ENCODE measurements around the gene ADAMTSL1. TPM values are rescaled to one million over a fixed set of nuclear protein-coding genes. Genes with fewer than 3 reads are reported as not detected.

Gene ADAMTSL1
- polyA plus RNA-seq, 6 donors from 2014 or later, result not detected

- H3K27ac Mint-ChIP-seq, result no peak overlapping the region
- H3K9me3 Mint-ChIP-seq, result peaks cover 1 to 13% (median 5%) of the 10 kb centered on the region in 7 donors
- no peak for ATAC-seq (ENCODE audit: low read depth in 2 of 2)
Measured at GRCh38 chr9:18890372-18890771, 416.4 kb downstream of the ADAMTSL1 start.

GRCh38 chr9:18891946-18892670 lies 418.2 kb downstream of the ADAMTSL1 start:
- Mint-ChIP-seq H3K4me3 (no peak overlapping the region), H3K4me1 (no peaks in the 10 kb centered on the region), H3K27ac (no peak overlapping the region), H3K9me3 (peaks cover 8 to 23% (median 12%) of the 10 kb centered on the region in 7 donors), H3K27me3 (peaks cover 0 to 8% (median 8%) of the 10 kb centered on the region in 3 donors), H3K36me3 (peaks cover 0 to 6% of the 10 kb centered on the region in 2 donors)
- ATAC-seq (ENCODE audit: low read depth in 2 of 2) (no peak), DNase-seq (no peak)

More at GRCh38 chr9:18890372-18890771, 416.4 kb downstream of the ADAMTSL1 start:
- no peak for DNase-seq
- peaks cover 0 to 8% (median 8%) of the 10 kb centered on the region in 3 donors for H3K27me3 Mint-ChIP-seq
- no peak overlapping the region for H3K4me3 Mint-ChIP-seq
- H3K4me1 Mint-ChIP-seq, result no peaks in the 10 kb centered on the region
- peaks cover 0 to 6% of the 10 kb centered on the region in 2 donors for H3K36me3 Mint-ChIP-seq

GRCh38 chr9:18893046-18893445 lies 419.1 kb downstream of the ADAMTSL1 start:
- peaks cover 8 to 24% (median 12%) of the 10 kb centered on the region in 7 donors for H3K9me3 Mint-ChIP-seq
- peaks cover 0 to 6% of the 10 kb centered on the region in 2 donors for H3K36me3 Mint-ChIP-seq
- H3K4me1 Mint-ChIP-seq, result no peaks in the 10 kb centered on the region
- peaks cover 0 to 8% (median 8%) of the 10 kb centered on the region in 3 donors for H3K27me3 Mint-ChIP-seq
- H3K27ac Mint-ChIP-seq, result no peak overlapping the region
- no peak overlapping the region for H3K4me3 Mint-ChIP-seq
- no peak for ATAC-seq (ENCODE audit: low read depth in 2 of 2)
- no peak for DNase-seq

GRCh38 chr9:18893491-18893890 lies 419.5 kb downstream of the ADAMTSL1 start:
- DNase-seq, result no peak
- Mint-ChIP-seq H3K4me1 (no peaks in the 10 kb centered on the region), H3K9me3 (peaks cover 8 to 28% (median 13%) of the 10 kb centered on the region in 7 donors), H3K36me3 (peaks cover 0 to 6% of the 10 kb centered on the region in 2 donors), H3K27ac (no peak overlapping the region), H3K27me3 (peaks cover 2 to 8% (median 8%) of the 10 kb centered on the region in 3 donors), H3K4me3 (no peak overlapping the region)
- no peak for ATAC-seq (ENCODE audit: low read depth in 2 of 2)

GRCh38 chr9:18896004-18896403 lies 422.1 kb downstream of the ADAMTSL1 start:
- Mint-ChIP-seq H3K4me3 (no peak overlapping the region), H3K27ac (peak overlapping the region in 1 of 6 donors; percentile 42), H3K4me1 (no peaks in the 10 kb centered on the region), H3K36me3 (peaks cover 0 to 6% of the 10 kb centered on the region in 2 donors), H3K9me3 (peaks cover 12 to 36% (median 18%) of the 10 kb centered on the region in 7 donors), H3K27me3 (peaks cover 0 to 8% (median 8%) of the 10 kb centered on the region in 3 donors)
- DNase-seq (no peak), ATAC-seq (ENCODE audit: low read depth in 2 of 2) (no peak)

- Mint-ChIP-seq H3K27ac (no peak overlapping the region), H3K36me3 (peaks cover 0 to 6% of the 10 kb centered on the region in 2 donors), H3K4me1 (no peaks in the 10 kb centered on the region), H3K27me3 (peaks cover 0 to 8% (median 4%) of the 10 kb centered on the region in 3 donors), H3K9me3 (peaks cover 14 to 41% (median 18%) of the 10 kb centered on the region in 7 donors), H3K4me3 (no peak overlapping the region)
- ATAC-seq (ENCODE audit: low read depth in 2 of 2) (no peak), DNase-seq (no peak)
Measured at GRCh38 chr9:18896531-18897179, 422.7 kb downstream of the ADAMTSL1 start.

GRCh38 chr9:18903450-18903849 lies 429.5 kb downstream of the ADAMTSL1 start:
- Mint-ChIP-seq H3K4me1 (no peaks in the 10 kb centered on the region), H3K9me3 (peaks cover 11 to 34% (median 17%) of the 10 kb centered on the region in 7 donors), H3K4me3 (no peak overlapping the region), H3K27ac (no peak overlapping the region), H3K36me3 (peaks cover 0 to 8% of the 10 kb centered on the region in 2 donors), H3K27me3 (peaks cover 0 to 12% (median 11%) of the 10 kb centered on the region in 3 donors)
- DNase-seq (no peak), ATAC-seq (ENCODE audit: low read depth in 2 of 2) (no peak)

GRCh38 chr9:18905028-18905882 lies 431.3 kb downstream of the ADAMTSL1 start:
- Mint-ChIP-seq H3K4me3 (no peak overlapping the region), H3K36me3 (peaks cover 0 to 8% of the 10 kb centered on the region in 2 donors), H3K4me1 (no peaks in the 10 kb centered on the region), H3K27ac (no peak overlapping the region), H3K27me3 (peaks cover 0 to 19% (median 11%) of the 10 kb centered on the region in 3 donors), H3K9me3 (peaks cover 9 to 29% (median 14%) of the 10 kb centered on the region in 7 donors)
- DNase-seq (no peak), ATAC-seq (ENCODE audit: low read depth in 2 of 2) (no peak)

GRCh38 chr9:18905883-18906629 lies 432.1 kb downstream of the ADAMTSL1 start:
- no peak overlapping the region for H3K27ac Mint-ChIP-seq
- H3K4me3 Mint-ChIP-seq, result no peak overlapping the region
- H3K4me1 Mint-ChIP-seq, result no peaks in the 10 kb centered on the region
- peaks cover 0 to 19% (median 11%) of the 10 kb centered on the region in 3 donors for H3K27me3 Mint-ChIP-seq
- DNase-seq, result no peak
- H3K36me3 Mint-ChIP-seq, result peaks cover 0 to 8% of the 10 kb centered on the region in 2 donors
- no peak for ATAC-seq (ENCODE audit: low read depth in 2 of 2)
- peaks cover 9 to 26% (median 14%) of the 10 kb centered on the region in 7 donors for H3K9me3 Mint-ChIP-seq

GRCh38 chr9:18906656-18907395 lies 432.9 kb downstream of the ADAMTSL1 start:
- no peak for ATAC-seq (ENCODE audit: low read depth in 2 of 2)
- peaks cover 7 to 19% (median 9%) of the 10 kb centered on the region in 7 donors for H3K9me3 Mint-ChIP-seq
- H3K27me3 Mint-ChIP-seq, result peaks cover 0 to 19% (median 11%) of the 10 kb centered on the region in 3 donors
- H3K4me1 Mint-ChIP-seq, result no peaks in the 10 kb centered on the region
- no peak overlapping the region for H3K27ac Mint-ChIP-seq
- DNase-seq, result no peak
- H3K36me3 Mint-ChIP-seq, result peaks cover 0 to 7% of the 10 kb centered on the region in 2 donors
- H3K4me3 Mint-ChIP-seq, result no peak overlapping the region

- no peak overlapping the region for H3K27ac Mint-ChIP-seq
Measured at GRCh38 chr9:18907927-18908625, 434.1 kb downstream of the ADAMTSL1 start.

More at GRCh38 chr9:18907927-18908625, 434.1 kb downstream of the ADAMTSL1 start:
- H3K36me3 Mint-ChIP-seq, result no peaks in the 10 kb centered on the region
- no peak for DNase-seq
- no peak for ATAC-seq (ENCODE audit: low read depth in 2 of 2)
- peaks cover 0 to 19% (median 11%) of the 10 kb centered on the region in 3 donors for H3K27me3 Mint-ChIP-seq
- no peaks in the 10 kb centered on the region for H3K4me1 Mint-ChIP-seq
- peaks cover 0 to 6% (median 2%) of the 10 kb centered on the region in 7 donors for H3K9me3 Mint-ChIP-seq
- H3K4me3 Mint-ChIP-seq, result no peak overlapping the region

Data from naive B cell (primary cell).